Upper lobe of left lung (tissue), 4 donors: ENCODE measurements around the gene TMEM170B.

ENCODE experiments used
- CTCF ChIP-seq, 6 experiments: fragments of 450-650 bp in 4 of 6; fragments of 200-600 bp in 2 of 6; sonication (generic) in 2 of 6; IDR thresholded peaks; one replicate each; pipeline ENCODE4 v1.5.1; 2016 to 2019; ENCODE audit warnings: antibody characterized with exemption in 6 of 6
- EP300 ChIP-seq, 4 donors: sonication (generic); formaldehyde crosslinking; IDR thresholded peaks; one replicate each; pipeline ENCODE4 v1.5.1; 2017; ENCODE audit warnings: antibody characterized with exemption in 4 of 4, control low read depth in 2 of 4
- POLR2A ChIP-seq, 4 donors: fragments of 450-650 bp; IDR thresholded peaks; one replicate each; pipeline ENCODE4 v1.5.1; 2016 to 2017; ENCODE audit warnings: antibody characterized with exemption in 4 of 4, mild to moderate bottlenecking in 2 of 4
- POLR2AphosphoS5 ChIP-seq, 2 donors: sonication (generic); formaldehyde crosslinking; IDR thresholded peaks; one replicate each; pipeline ENCODE4 v1.5.1; 2017; ENCODE audit warnings: antibody characterized with exemption in 2 of 2

- TF ChIP-seq POLR2A (IDR thresholded peaks at IDR 0.05) (no peak), CTCF (IDR thresholded peaks at IDR 0.05) (no peak), EP300 (IDR thresholded peaks at IDR 0.05) (no peak), POLR2AphosphoS5 (IDR thresholded peaks at IDR 0.05) (no peak)
These were observed 43.3 kb downstream of the TMEM170B start for GRCh38 chr6:11580686-11581405.
